ENCODE data around the gene ZBED4.

The ZBED4 gene

DNA sequence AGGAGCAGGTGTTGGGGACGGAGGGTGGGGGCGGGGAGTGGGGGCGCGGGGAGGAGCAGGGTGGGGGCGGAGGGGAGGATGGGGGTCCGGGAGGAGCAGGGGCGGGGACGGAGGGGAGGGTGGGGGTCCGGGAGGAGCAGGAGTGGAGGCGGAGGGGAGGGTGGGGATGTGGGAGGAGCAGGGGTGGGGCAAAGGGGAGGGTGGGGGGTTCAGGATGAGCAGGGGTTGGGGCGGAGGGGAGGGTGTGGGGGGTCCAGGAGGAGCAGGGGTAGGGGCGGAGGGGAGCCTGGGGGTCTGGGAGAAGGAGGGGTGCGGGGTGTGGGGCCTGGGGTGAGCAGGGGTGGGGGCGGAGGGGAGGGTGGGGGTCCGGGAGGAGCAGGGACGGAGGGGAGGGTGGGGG, 81.9 kb downstream of the ZBED4 start:
- peak overlapping the region; percentile 64; the same call in 1 of the 2 replicates for H3K27ac ChIP-seq
- TF ChIP-seq, protein P1, sequence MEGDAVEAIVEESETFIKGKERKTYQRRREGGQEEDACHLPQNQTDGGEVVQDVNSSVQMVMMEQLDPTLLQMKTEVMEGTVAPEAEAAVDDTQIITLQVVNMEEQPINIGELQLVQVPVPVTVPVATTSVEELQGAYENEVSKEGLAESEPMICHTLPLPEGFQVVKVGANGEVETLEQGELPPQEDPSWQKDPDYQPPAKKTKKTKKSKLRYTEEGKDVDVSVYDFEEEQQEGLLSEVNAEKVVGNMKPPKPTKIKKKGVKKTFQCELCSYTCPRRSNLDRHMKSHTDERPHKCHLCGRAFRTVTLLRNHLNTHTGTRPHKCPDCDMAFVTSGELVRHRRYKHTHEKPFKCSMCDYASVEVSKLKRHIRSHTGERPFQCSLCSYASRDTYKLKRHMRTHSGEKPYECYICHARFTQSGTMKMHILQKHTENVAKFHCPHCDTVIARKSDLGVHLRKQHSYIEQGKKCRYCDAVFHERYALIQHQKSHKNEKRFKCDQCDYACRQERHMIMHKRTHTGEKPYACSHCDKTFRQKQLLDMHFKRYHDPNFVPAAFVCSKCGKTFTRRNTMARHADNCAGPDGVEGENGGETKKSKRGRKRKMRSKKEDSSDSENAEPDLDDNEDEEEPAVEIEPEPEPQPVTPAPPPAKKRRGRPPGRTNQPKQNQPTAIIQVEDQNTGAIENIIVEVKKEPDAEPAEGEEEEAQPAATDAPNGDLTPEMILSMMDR (conservative IDR thresholded peaks at IDR 0.05) = no peak

DNA sequence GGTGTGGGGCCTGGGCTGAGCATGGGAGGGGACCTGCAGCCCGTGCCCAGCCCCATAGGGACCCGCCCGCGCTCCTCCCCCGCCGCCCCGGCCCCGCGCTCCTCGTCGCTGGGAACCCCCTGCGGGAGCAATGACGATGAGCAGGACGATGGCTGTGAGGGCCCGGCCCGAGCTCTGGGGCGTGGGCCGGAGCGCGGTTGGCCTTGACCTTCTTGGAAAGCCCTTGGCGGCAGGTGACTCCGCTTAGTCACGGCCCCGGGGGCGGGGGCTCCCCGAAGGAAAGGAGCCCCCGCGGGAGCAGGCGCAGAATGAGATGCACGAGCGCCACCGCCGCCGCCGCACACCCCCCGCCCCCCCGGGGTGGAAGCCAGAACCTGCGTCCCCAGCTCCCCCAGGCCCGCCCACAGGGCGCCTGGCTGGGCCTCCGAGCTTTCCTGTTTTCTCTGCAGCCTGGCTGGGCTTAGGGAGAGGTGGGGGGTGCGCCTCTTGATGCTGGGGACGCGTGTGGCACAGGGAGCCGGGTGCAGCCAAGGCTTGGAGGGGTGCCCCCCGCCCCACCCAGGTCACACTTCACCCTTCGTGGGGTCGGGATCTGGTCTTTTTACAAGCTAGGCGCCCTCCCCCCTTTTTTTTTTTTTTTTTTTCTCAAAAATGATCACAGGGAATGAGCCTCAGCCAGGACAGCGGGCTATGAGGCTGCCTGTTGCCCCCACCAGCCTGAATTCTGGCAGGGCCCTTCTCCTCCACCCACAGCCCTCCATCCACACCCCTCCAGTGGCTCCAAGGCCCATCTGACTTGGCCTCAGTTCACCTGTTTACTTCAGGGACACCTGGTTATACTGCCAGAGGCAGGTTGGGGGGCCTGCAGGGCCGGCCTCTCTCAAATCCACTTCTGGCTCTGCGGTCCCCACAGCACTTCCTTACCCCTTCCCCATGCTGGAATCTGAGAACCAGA, 82.7 kb downstream of the ZBED4 start:
- TF ChIP-seq, protein P1 (conservative IDR thresholded peaks at IDR 0.05) = no peak
- H3K27ac ChIP-seq = peak overlapping the region; percentile 64; the same call in 1 of the 2 replicates

DNA sequence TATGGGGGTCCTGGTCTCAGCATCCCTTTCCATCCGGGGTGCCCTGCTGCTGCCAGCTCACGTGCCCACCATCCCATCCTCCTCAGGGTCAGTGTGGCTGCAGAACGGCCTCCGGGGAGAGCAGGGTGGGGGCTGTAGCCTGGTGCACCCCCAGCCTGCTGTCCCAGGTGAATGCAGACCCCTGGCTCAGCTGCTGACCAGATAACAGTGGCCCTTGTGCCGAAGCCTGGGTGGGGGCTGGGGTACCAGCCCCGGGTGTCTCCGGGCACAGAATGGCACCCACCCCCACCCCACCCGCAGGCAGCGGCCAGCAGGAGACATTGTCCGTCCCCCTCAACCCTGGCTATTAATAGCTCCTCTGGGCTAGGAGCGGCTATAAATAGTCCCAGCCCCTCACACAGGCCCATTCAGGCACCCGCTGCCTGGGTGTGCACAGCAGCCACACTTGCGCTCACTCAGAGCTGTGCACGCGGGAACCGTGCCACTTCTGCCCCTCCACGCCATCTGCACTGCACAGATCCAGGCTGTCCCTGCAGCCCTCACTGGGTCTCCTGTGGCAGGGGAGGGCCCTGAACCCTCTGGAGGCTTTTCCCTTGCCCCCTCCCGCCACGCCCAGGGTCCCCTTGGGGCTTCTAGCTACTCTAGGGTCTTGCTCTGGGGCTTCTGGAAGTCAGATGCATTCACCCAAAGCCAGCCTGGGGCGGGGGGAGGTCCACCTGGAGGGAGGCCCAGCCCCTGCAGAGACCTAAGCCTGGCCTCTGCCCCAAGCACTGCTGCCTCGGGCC, 83.5 kb downstream of the ZBED4 start:
- TF ChIP-seq, protein P1 (conservative IDR thresholded peaks at IDR 0.05) = no peak
- H3K27ac ChIP-seq = peak overlapping the region; percentile 64; the same call in 1 of the 2 replicates

DNA sequence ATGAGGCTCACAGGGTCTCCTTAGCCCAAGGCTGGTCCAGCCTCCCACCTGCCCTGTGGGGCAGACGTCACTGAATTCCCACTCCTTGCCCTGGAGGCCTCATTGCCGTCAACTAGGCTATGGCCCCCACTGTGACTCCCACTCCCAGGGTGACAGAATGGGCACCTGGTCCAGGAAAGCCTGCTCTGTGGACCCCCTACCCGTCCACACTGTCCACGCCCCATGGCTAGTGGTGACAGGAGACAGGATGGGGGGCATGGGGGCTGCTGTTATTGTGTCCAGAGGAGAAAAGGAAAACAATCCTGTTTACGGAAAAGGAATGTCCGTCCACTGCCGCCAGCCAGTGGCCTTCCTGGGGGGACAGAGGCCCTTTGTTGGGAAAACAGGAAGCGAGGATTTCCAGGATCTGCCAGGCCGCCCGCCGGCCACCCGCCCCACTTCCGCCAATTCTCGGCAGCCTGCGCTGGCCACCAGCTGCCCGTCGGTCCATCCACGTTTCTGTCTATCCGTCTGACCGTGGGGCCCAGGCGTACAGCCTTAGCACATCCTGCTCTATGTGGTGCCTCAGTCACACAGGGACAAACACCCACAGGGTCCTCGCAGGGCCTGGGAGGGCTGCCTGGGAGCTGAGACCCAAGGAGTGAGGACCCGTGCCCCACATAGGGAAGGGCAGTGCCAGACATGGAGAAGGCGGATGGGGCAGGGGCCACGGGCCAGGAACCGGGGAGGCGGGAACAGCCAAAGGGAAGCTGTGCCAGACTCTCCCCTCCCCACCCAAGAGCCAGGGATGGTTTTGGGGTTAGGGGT, 84.3 kb downstream of the ZBED4 start:
- TF ChIP-seq, protein P1 (conservative IDR thresholded peaks at IDR 0.05) = no peak
- no peak overlapping the region for H3K27ac ChIP-seq

DNA sequence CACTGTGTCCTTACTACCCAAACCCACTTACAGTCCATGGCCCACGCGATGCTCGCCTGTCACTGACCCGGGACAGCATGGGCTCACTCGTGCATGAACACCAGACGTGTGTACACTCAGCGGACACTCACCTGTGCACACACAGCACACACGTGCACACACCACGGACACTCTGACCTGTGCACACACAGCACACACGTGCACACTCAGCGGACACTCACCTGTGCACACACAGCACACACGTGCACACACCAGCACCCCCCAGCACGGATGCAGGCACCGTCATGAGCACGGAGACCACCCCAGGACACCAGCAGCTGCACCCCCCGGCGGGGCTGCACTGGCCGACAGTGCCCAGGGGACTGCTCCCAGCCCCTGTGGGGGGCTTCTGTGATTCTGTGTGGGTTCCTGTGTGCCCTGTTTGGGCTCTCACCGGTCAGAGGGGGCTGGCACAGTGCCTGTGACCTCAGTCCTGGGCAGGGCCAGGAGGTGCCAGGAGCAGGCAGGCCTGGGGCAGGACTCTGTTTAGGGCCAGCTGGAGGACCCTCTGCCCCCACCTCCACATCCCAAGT, 85.0 kb downstream of the ZBED4 start:
- TF ChIP-seq, protein P1 (conservative IDR thresholded peaks at IDR 0.05) = no peak
- H3K27ac ChIP-seq = no peak overlapping the region
